Lower leg skin (tissue), 3 donors: ENCODE measurements around the gene MBD3L2.

Experiments
- POLR2A ChIP-seq, 2 donors: fragments of 450-650 bp; IDR thresholded peaks; one replicate each; pipeline ENCODE4 v1.6.1; 2016 to 2017; ENCODE audit warnings: antibody characterized with exemption in 2 of 2, mild to moderate bottlenecking in 1 of 2, moderate library complexity in 1 of 2
- TF ChIP-seq, protein P1 (sequence below), 3 donors: fragments of 450-650 bp; IDR thresholded peaks; one replicate each; pipeline ENCODE4 v1.5.1; 2016; ENCODE audit warnings: antibody characterized with exemption in 3 of 3, mild to moderate bottlenecking in 3 of 3, moderate library complexity in 2 of 3

DNA sequence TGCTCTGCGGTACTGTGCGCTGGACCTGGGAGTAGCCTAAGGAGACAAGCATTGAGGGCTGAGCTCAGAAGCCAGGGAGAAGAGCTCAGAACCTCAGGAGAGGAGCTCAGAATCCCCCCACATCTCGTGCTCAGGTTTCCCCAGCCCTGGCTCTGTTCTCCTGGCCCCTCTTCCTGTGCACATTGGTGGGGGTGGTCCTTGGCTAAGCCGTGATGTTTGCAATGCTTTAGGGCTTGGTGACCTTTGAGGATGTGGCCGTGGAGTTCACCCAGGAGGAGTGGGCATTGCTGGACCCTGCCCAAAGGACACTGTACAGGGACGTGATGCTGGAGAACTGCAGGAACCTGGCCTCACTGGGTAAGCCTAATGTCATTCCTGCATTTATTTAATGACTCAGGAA, 27.0 kb downstream of the MBD3L2 start:
- TF ChIP-seq, protein P1, sequence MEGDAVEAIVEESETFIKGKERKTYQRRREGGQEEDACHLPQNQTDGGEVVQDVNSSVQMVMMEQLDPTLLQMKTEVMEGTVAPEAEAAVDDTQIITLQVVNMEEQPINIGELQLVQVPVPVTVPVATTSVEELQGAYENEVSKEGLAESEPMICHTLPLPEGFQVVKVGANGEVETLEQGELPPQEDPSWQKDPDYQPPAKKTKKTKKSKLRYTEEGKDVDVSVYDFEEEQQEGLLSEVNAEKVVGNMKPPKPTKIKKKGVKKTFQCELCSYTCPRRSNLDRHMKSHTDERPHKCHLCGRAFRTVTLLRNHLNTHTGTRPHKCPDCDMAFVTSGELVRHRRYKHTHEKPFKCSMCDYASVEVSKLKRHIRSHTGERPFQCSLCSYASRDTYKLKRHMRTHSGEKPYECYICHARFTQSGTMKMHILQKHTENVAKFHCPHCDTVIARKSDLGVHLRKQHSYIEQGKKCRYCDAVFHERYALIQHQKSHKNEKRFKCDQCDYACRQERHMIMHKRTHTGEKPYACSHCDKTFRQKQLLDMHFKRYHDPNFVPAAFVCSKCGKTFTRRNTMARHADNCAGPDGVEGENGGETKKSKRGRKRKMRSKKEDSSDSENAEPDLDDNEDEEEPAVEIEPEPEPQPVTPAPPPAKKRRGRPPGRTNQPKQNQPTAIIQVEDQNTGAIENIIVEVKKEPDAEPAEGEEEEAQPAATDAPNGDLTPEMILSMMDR (IDR thresholded peaks at IDR 0.05): no peak
- no peak for TF ChIP-seq POLR2A (IDR thresholded peaks at IDR 0.05)
